A549 (cell line): Measurements from ENCODE around the gene CAND2.

Source experiments
- BHLHE40 ChIP-seq: IDR thresholded peaks from 2 replicates; pipeline ENCODE4 v1.6.1; 2012; ENCODE audit warnings: low read depth, low read length, inconsistent platforms
- CTCF ChIP-seq: fragments of >200 bp; sonication (Bioruptor Twin); formaldehyde crosslinking; IDR thresholded peaks from 3 replicates; pipeline ENCODE4 v1.5.1; 2016
- POLR2A ChIP-seq: IDR thresholded peaks from 2 replicates; pipeline ENCODE4 v1.6.1; 2012; ENCODE audit warnings: mild to moderate bottlenecking, low read length
- USF2 ChIP-seq: fragments of 450-650 bp; IDR thresholded peaks from 2 replicates; pipeline ENCODE4 v1.6.1; 2014; ENCODE audit warnings: antibody characterized with exemption

- TF ChIP-seq BHLHE40 (no peak), CTCF (no peak), USF2 (no peak), POLR2A (no peak)
These were observed 45.8 kb upstream of the CAND2 start for GRCh38 chr3:12750658-12751071.
